WTC11 (cell line): ENCODE data around the gene UBQLN3. TPM values are rescaled to one million over a fixed set of nuclear protein-coding genes. Genes with fewer than 3 reads are reported as not detected.

ENCODE experiments used
- ATAC-seq: fragments of 200-7000 bp; cut with Tn5 transposase; 2 replicates; pipeline ENCODE4 v1.10.0; 2021; ENCODE audit warnings: mild to moderate bottlenecking, moderate library complexity
- CTCF ChIA-PET: fragments of 300-600 bp; sonication (Branson Sonifier 250); formaldehyde crosslinking; loops from one replicate; lab custom pipeline; 2021; ENCODE audit warnings: antibody characterized with exemption; lab: Charles Lee
- POLR2A ChIA-PET: fragments of 350-600 bp; sonication (Branson Sonifier 250); formaldehyde crosslinking; loops from one replicate; lab custom pipeline; 2021; ENCODE audit warnings: antibody characterized with exemption; lab: Charles Lee
- DNase-seq: peaks from one replicate; pipeline ENCODE4 v3.0.0; 2021; ENCODE audit warnings: low spot score
- H3K27ac Mint-ChIP-seq: 2 replicates; pipeline ENCODE4 v1.8.0; 2021; ENCODE audit warnings: mixed read lengths
- H3K27me3 Mint-ChIP-seq: 2 replicates; pipeline ENCODE4 v1.8.0; 2021; ENCODE audit warnings: low read depth, mild to moderate bottlenecking, moderate library complexity, mixed read lengths
- H3K36me3 Mint-ChIP-seq: 2 replicates; pipeline ENCODE4 v1.8.0; 2021; ENCODE audit warnings: mixed read lengths
- H3K4me1 Mint-ChIP-seq: 2 replicates; pipeline ENCODE4 v1.8.0; 2022; ENCODE audit warnings: mixed read lengths
- H3K4me3 Mint-ChIP-seq: 2 replicates; pipeline ENCODE4 v1.8.0; 2021; ENCODE audit warnings: mild to moderate bottlenecking, moderate library complexity, mixed read lengths
- H3K9me3 Mint-ChIP-seq: 2 replicates; pipeline ENCODE4 v1.8.0; 2021; ENCODE audit warnings: mixed read lengths
- ARID4B ChIP-seq: sonication (generic); formaldehyde crosslinking; IDR thresholded peaks from 2 replicates; pipeline ENCODE4 v1.8.0; 2023; ENCODE audit warnings: missing genetic modification reagents, mild to moderate bottlenecking, borderline replicate concordance
- CREB1 ChIP-seq: sonication (generic); formaldehyde crosslinking; IDR thresholded peaks from 2 replicates; pipeline ENCODE4 v1.8.0; 2023; ENCODE audit warnings: mild to moderate bottlenecking, missing genetic modification reagents
- E2F1 ChIP-seq: sonication (generic); formaldehyde crosslinking; IDR thresholded peaks from 2 replicates; pipeline ENCODE4 v1.8.0; 2022; ENCODE audit warnings: mild to moderate bottlenecking, missing genetic modification reagents
- E2F4 ChIP-seq: sonication (generic); formaldehyde crosslinking; IDR thresholded peaks from 2 replicates; pipeline ENCODE4 v1.8.1; 2022; ENCODE audit warnings: low read depth, mild to moderate bottlenecking, moderate library complexity, missing genetic modification reagents, borderline replicate concordance
- FOXK1 ChIP-seq: sonication (generic); formaldehyde crosslinking; IDR thresholded peaks from 2 replicates; pipeline ENCODE4 v1.8.0; 2022; ENCODE audit warnings: mild to moderate bottlenecking, moderate library complexity, missing genetic modification reagents
- GRHL2 ChIP-seq: fragments of 250-450 bp; sonication (Bioruptor Pico); IDR thresholded peaks from 2 replicates; pipeline ENCODE4 v1.8.0; 2022; ENCODE audit warnings: mild to moderate bottlenecking, moderate library complexity; ENCODE audit not compliant: insufficient replicate concordance, severe bottlenecking
- IRF1 ChIP-seq: sonication (generic); formaldehyde crosslinking; IDR thresholded peaks from 2 replicates; pipeline ENCODE4 v1.8.0; 2023; ENCODE audit warnings: missing genetic modification reagents
- MLX ChIP-seq: sonication (generic); formaldehyde crosslinking; IDR thresholded peaks from 2 replicates; pipeline ENCODE4 v1.8.1; 2023; ENCODE audit warnings: mild to moderate bottlenecking, missing genetic modification reagents, moderate library complexity
- MYBL2 ChIP-seq: sonication (generic); formaldehyde crosslinking; IDR thresholded peaks from 2 replicates; pipeline ENCODE4 v1.8.1; 2023; ENCODE audit warnings: mild to moderate bottlenecking, moderate library complexity, missing genetic modification reagents
- NFYB ChIP-seq: sonication (generic); formaldehyde crosslinking; conservative IDR thresholded peaks from 2 replicates; pipeline ENCODE4 v1.8.0; 2022; ENCODE audit warnings: low read depth, missing genetic modification reagents
- RELA ChIP-seq: sonication (generic); formaldehyde crosslinking; IDR thresholded peaks from 2 replicates; pipeline ENCODE4 v1.8.1; 2022; ENCODE audit warnings: missing genetic modification reagents, mild to moderate bottlenecking, borderline replicate concordance
- SP1 ChIP-seq: sonication (generic); formaldehyde crosslinking; conservative IDR thresholded peaks from 2 replicates; pipeline ENCODE4 v1.8.1; 2022; ENCODE audit warnings: missing genetic modification reagents
- TCF7 ChIP-seq: sonication (generic); formaldehyde crosslinking; IDR thresholded peaks from 2 replicates; pipeline ENCODE4 v1.8.0; 2022; ENCODE audit warnings: mild to moderate bottlenecking, low read depth, missing genetic modification reagents, moderate library complexity
- TEAD1 ChIP-seq: sonication (generic); formaldehyde crosslinking; IDR thresholded peaks from 2 replicates; pipeline ENCODE4 v1.8.0; 2022; ENCODE audit warnings: mild to moderate bottlenecking, missing genetic modification reagents
- ZNF121 ChIP-seq: sonication (generic); formaldehyde crosslinking; IDR thresholded peaks from 2 replicates; pipeline ENCODE4 v1.8.0; 2023; ENCODE audit warnings: missing genetic modification reagents
- ZNF138 ChIP-seq: sonication (generic); formaldehyde crosslinking; conservative IDR thresholded peaks from 2 replicates; pipeline ENCODE4 v1.8.1; 2022; ENCODE audit warnings: mild to moderate bottlenecking, moderate library complexity, missing genetic modification reagents
- ZNF232 ChIP-seq: sonication (generic); formaldehyde crosslinking; IDR thresholded peaks from 2 replicates; pipeline ENCODE4 v1.8.0; 2022; ENCODE audit warnings: mild to moderate bottlenecking, missing genetic modification reagents
- ZNF317 ChIP-seq: sonication (generic); formaldehyde crosslinking; IDR thresholded peaks from 2 replicates; pipeline ENCODE4 v1.8.1; 2023; ENCODE audit warnings: low read depth, mild to moderate bottlenecking, moderate library complexity, missing genetic modification reagents, borderline replicate concordance
- total RNA-seq: library from RNA; stranded (reverse); gene quantifications from 3 replicates; pipeline ENCODE4 v1.2.3, GENCODE V29; 2021
- TF ChIP-seq, protein P1 (sequence below): sonication (generic); formaldehyde crosslinking; IDR thresholded peaks from 2 replicates; pipeline ENCODE4 v1.8.0; 2022; ENCODE audit warnings: mild to moderate bottlenecking, missing genetic modification reagents
- TF ChIP-seq, protein P2 (sequence below): fragments of 250-450 bp; sonication (Bioruptor Pico); IDR thresholded peaks from 2 replicates; pipeline ENCODE4 v1.9.0; 2021; ENCODE audit warnings: mild to moderate bottlenecking

Gene UBQLN3
- total RNA-seq, 1 experiment from 2014 or later = not detected

DNA sequence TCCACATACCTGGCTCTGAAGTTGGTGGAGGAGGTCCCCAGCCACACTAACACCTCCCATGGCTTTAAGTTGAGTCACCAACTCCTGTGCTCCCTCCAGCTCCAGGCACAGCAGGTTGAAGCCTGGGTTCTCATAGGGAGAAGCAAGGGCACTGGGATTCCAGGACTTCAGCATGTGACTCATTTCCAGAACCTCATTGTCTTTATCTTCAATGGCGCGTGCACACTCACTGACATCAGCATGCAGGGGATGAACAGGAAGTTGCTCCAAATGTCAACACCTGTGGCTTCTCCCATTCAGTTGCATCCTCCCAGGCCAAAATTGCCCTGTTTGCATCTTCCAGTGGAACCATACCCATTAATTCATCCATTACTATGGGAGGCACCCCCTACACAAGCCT is 12.6 kb upstream of the UBQLN3 start:
- CTCF ChIA-PET = no interaction called here

GRCh38 chr11:5521540-5521939 is 11.8 kb upstream of the UBQLN3 start:
- no peaks in the 10 kb centered on the region for H3K36me3 Mint-ChIP-seq
- peaks cover 31% of the 10 kb centered on the region for H3K27me3 Mint-ChIP-seq
- DNase-seq (no peak), ATAC-seq (no peak)
- POLR2A ChIA-PET = interaction anchor here (0.7 kb wide), 1 partner anchor 43 kb away, joined by 4 read pairs; no protein-coding TSS in a partner anchor
- CTCF ChIA-PET = interaction anchor here (0.7 kb wide), 2 partner anchors 9 to 94 kb away, joined by 4 read pairs; no protein-coding TSS in a partner anchor
- no peak overlapping the region for H3K27ac Mint-ChIP-seq
- H3K4me3 Mint-ChIP-seq = no peak overlapping the region
- H3K4me1 Mint-ChIP-seq = peaks cover 14% of the 10 kb centered on the region
- TF ChIP-seq ZNF317 (no peak), CREB1 (CRISPR knock-in tag) (no peak), RELA (no peak), SP1 (no peak), ZNF138 (no peak), MLX (CRISPR knock-in tag) (no peak), E2F4 (CRISPR knock-in tag) (no peak), IRF1 (no peak), ZNF232 (CRISPR knock-in tag) (no peak), MYBL2 (CRISPR knock-in tag) (no peak)
- TF ChIP-seq, protein P1, sequence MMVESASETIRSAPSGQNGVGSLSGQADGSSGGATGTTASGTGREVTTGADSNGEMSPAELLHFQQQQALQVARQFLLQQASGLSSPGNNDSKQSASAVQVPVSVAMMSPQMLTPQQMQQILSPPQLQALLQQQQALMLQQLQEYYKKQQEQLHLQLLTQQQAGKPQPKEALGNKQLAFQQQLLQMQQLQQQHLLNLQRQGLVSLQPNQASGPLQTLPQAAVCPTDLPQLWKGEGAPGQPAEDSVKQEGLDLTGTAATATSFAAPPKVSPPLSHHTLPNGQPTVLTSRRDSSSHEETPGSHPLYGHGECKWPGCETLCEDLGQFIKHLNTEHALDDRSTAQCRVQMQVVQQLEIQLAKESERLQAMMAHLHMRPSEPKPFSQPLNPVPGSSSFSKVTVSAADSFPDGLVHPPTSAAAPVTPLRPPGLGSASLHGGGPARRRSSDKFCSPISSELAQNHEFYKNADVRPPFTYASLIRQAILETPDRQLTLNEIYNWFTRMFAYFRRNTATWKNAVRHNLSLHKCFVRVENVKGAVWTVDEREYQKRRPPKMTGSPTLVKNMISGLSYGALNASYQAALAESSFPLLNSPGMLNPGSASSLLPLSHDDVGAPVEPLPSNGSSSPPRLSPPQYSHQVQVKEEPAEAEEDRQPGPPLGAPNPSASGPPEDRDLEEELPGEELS (CRISPR knock-in tag) = no peak
- peaks cover 13% of the 10 kb centered on the region for H3K9me3 Mint-ChIP-seq

More for the DNA sequence above, 12.6 kb upstream of the UBQLN3 start:
- peaks cover 21% of the 10 kb centered on the region for H3K9me3 Mint-ChIP-seq
- H3K27me3 Mint-ChIP-seq = peaks cover 39% of the 10 kb centered on the region
- H3K4me3 Mint-ChIP-seq = no peak overlapping the region
- H3K27ac Mint-ChIP-seq = no peak overlapping the region
- DNase-seq = no peak
- TF ChIP-seq FOXK1 = no peak
- TF ChIP-seq NFYB = no peak
- TF ChIP-seq TCF7 (CRISPR knock-in tag) = no peak
- TF ChIP-seq, all 79 proteins: peak for 0
- ATAC-seq = no peak
- POLR2A ChIA-PET = no interaction called here
- no peaks in the 10 kb centered on the region for H3K36me3 Mint-ChIP-seq
- peaks cover 14% of the 10 kb centered on the region for H3K4me1 Mint-ChIP-seq

DNA sequence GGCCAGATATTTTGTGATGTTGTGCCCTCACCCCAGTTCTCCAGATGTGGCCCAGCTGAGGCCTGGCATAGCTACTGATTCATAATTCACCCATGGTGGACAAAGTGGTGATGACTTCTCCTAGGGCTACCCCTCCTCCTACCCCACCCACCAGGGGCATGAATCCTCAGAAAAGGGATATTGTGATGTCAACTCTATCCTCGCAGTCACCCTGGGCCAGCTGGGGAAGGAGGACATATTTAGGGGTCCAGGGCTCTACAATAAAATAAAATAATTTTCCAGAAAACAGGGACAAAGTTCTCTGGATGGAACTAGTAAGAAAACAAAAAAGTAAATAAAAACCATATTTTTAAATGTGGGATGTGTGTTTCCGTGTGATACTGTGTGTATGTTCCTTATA is 6.8 kb upstream of the UBQLN3 start, which contains the start of gene UBQLNL:
UBQLNL (minus strand) TSS at position 101 of the 400 bp plus-strand sequence. CDS start 258 bp downstream, outside the sequence.
- no peak for ATAC-seq
- H3K4me3 Mint-ChIP-seq = no peak within 1 kb of the TSS
- H3K4me1 Mint-ChIP-seq = peaks cover 6% of the 10 kb centered on the region
- TF ChIP-seq ZNF232 (CRISPR knock-in tag) = no peak
- TF ChIP-seq, all 79 proteins: peak for 0
- H3K27me3 Mint-ChIP-seq = no peaks in the 10 kb centered on the region
- H3K27ac Mint-ChIP-seq = no peak within 1 kb of the TSS
- DNase-seq = no peak
- ChIA-PET POLR2A (no interaction called here), CTCF (no interaction called here)
- no peaks in the 10 kb centered on the region for H3K36me3 Mint-ChIP-seq
- H3K9me3 Mint-ChIP-seq = peaks cover 12% of the 10 kb centered on the region

DNA sequence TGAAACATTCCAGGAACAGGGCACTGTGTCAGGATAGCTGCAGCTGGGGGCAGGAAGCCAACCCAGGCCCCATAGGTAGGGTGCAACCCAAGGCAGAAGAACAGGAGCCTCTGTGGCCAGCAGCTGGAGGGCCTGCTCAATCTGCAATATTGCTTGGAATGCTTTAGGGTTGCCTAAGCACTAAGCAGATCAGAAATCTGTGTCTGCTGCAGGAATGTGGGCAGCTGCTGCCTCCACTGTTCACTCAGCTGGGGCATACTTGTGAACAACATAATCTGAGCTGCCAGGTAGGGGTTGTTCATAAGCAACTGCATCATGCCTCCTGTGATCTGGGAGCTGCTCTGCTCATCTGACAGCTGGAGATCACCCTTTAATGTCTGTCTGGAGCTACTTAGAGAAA is 5.1 kb upstream of the UBQLN3 start:
- Mint-ChIP-seq H3K9me3 (peaks cover 12% of the 10 kb centered on the region), H3K36me3 (no peaks in the 10 kb centered on the region), H3K4me1 (peaks cover 6% of the 10 kb centered on the region), H3K27ac (no peak overlapping the region), H3K4me3 (no peak overlapping the region), H3K27me3 (no peaks in the 10 kb centered on the region)
- ChIA-PET CTCF (interaction anchor here (1.0 kb wide), 1 partner anchor 38 kb away, joined by 3 read pairs; no protein-coding TSS in a partner anchor), POLR2A (no interaction called here)
- DNase-seq (no peak), ATAC-seq (no peak)
- TF ChIP-seq, protein P2, sequence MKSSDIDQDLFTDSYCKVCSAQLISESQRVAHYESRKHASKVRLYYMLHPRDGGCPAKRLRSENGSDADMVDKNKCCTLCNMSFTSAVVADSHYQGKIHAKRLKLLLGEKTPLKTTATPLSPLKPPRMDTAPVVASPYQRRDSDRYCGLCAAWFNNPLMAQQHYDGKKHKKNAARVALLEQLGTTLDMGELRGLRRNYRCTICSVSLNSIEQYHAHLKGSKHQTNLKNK = no peak
- TF ChIP-seq ARID4B = no peak
- TF ChIP-seq TEAD1 (CRISPR knock-in tag) = no peak
- no peak for TF ChIP-seq E2F1 (CRISPR knock-in tag)
- no peak for TF ChIP-seq GRHL2
- TF ChIP-seq ZNF121 (CRISPR knock-in tag) = no peak
